RWPE2 (cell line): ENCODE measurements around the gene LGR4.
A peak's percentile ranks its signal among the peaks of the same experiment; 100 is the strongest.

Experiments
- ATAC-seq: fragments of 200-7000 bp; cut with Tn5 transposase; 3 replicates; pipeline ENCODE4 v1.9.1; 2021; ENCODE audit warnings: low read depth
- DNase-seq: peaks from one replicate; pipeline ENCODE4 v3.0.0-alpha.2; 2020; ENCODE audit warnings: low spot score
- H3K27ac ChIP-seq: fragments of 450-650 bp; 2 replicates; pipeline ENCODE4 v1.5.1; 2017; ENCODE audit warnings: mild to moderate bottlenecking; ENCODE audit not compliant: poor library complexity, severe bottlenecking
- H3K27me3 ChIP-seq: fragments of 250-450 bp; sonication (Bioruptor Pico); 2 replicates; pipeline ENCODE4 v1.5.1; 2021; ENCODE audit warnings: mild to moderate bottlenecking, moderate library complexity; ENCODE audit not compliant: insufficient read depth, poor library complexity, severe bottlenecking
- H3K36me3 ChIP-seq: fragments of 250-450 bp; sonication (Bioruptor Pico); 2 replicates; pipeline ENCODE4 v1.5.1; 2020; ENCODE audit warnings: low read depth, mild to moderate bottlenecking, moderate library complexity
- H3K4me1 ChIP-seq: fragments of 250-450 bp; sonication (Bioruptor Pico); 2 replicates; pipeline ENCODE4 v1.5.1; 2021; ENCODE audit warnings: mild to moderate bottlenecking, moderate library complexity; ENCODE audit not compliant: insufficient read depth, poor library complexity, severe bottlenecking
- H3K4me3 ChIP-seq: fragments of 250-450 bp; sonication (Bioruptor Pico); 2 replicates; pipeline ENCODE4 v1.5.1; 2021; ENCODE audit warnings: mild to moderate bottlenecking, moderate library complexity; ENCODE audit not compliant: severe bottlenecking
- H3K9me3 ChIP-seq: fragments of 250-450 bp; sonication (Bioruptor Pico); 2 replicates; pipeline ENCODE4 v1.5.1; 2021; ENCODE audit warnings: mild to moderate bottlenecking, moderate library complexity; ENCODE audit not compliant: severe bottlenecking
- TF ChIP-seq, protein P1 (sequence below): fragments of 450-650 bp; IDR thresholded peaks from one replicate; pipeline ENCODE4 v1.5.1; 2017; ENCODE audit warnings: mild to moderate bottlenecking, moderate library complexity; ENCODE audit not compliant: poor library complexity, severe bottlenecking

Gene LGR4

DNA sequence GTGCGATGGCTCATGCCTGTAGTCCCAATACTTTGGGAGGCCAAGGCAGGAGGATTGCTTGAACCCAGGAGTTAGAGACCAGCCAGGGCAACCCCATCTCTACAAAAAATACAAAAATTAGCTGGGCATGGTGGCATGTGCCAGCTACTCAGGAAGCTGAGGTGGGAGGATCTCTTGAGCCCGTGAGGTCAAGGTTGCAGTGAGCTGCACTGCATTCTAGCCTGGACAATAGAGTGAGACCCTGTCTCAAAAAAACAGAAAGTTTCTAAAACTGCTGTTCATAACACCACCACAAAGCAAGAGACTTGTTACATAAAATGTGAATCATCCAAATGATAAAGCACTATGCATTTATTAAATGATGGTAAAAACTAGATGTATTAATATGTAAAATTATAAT is 69.4 kb downstream of the LGR4 start:
- peaks cover 15% of the 10 kb centered on the region for H3K4me1 ChIP-seq
- ATAC-seq = no peak
- TF ChIP-seq, protein P1, sequence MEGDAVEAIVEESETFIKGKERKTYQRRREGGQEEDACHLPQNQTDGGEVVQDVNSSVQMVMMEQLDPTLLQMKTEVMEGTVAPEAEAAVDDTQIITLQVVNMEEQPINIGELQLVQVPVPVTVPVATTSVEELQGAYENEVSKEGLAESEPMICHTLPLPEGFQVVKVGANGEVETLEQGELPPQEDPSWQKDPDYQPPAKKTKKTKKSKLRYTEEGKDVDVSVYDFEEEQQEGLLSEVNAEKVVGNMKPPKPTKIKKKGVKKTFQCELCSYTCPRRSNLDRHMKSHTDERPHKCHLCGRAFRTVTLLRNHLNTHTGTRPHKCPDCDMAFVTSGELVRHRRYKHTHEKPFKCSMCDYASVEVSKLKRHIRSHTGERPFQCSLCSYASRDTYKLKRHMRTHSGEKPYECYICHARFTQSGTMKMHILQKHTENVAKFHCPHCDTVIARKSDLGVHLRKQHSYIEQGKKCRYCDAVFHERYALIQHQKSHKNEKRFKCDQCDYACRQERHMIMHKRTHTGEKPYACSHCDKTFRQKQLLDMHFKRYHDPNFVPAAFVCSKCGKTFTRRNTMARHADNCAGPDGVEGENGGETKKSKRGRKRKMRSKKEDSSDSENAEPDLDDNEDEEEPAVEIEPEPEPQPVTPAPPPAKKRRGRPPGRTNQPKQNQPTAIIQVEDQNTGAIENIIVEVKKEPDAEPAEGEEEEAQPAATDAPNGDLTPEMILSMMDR = no peak
- no peaks in the 10 kb centered on the region for H3K9me3 ChIP-seq
- no peaks in the 10 kb centered on the region for H3K27me3 ChIP-seq
- no peaks in the 10 kb centered on the region; the same call in 1 of the 2 replicates for H3K36me3 ChIP-seq
- no peak overlapping the region for H3K27ac ChIP-seq
- no peak overlapping the region for H3K4me3 ChIP-seq
- no peak for DNase-seq

DNA sequence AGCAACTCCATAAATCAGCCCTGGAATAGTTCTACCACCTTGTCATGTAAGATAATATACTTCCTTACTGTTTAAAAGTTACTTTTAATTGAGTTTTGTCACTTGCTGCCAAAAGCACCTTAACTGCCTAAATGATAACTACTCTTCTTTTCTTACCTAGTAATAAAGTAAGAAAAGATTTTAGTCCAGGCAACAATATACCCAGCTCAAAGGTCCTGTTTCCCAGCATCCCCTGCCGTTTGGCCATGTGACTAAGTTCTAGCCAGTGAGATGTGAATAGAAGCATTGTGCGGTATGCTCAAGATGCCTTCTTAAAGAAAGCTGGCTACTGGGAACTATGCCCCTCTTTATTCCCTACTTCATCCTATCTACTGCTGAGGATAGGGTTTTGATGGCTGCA is 70.1 kb downstream of the LGR4 start:
- no peaks in the 10 kb centered on the region; the same call in 1 of the 2 replicates for H3K36me3 ChIP-seq
- DNase-seq (no peak), ATAC-seq (no peak)
- H3K9me3 ChIP-seq = no peaks in the 10 kb centered on the region
- no peaks in the 10 kb centered on the region for H3K27me3 ChIP-seq
- H3K27ac ChIP-seq = peak overlapping the region; percentile 17
- TF ChIP-seq, protein P1 = no peak
- no peak overlapping the region for H3K4me3 ChIP-seq
- H3K4me1 ChIP-seq = peaks cover 15% of the 10 kb centered on the region

DNA sequence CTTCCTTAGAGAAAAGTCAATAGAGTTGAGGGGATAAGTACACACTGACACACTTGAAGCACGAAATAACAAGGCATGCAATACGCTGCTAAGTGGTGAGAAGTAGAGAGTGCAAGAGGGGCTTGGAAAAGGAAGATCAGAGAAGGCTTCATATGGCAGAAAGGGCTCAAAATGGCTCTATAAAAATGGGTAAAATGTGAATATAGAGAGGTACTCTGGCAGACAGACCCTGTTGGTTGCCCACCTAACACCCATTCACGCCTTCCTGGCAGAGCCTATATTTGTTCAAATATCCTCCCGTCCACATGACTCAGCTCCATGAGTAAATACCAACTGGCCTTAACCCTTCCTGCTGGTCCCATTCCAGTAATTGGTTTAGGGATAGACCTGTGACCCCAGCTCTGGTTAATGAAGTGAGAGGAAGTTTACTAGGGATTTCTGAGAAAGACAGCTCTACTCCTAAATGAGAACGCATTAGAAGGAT is 70.7 kb downstream of the LGR4 start:
- H3K4me3 ChIP-seq = no peak overlapping the region
- peak; percentile 78 for ATAC-seq

DNA sequence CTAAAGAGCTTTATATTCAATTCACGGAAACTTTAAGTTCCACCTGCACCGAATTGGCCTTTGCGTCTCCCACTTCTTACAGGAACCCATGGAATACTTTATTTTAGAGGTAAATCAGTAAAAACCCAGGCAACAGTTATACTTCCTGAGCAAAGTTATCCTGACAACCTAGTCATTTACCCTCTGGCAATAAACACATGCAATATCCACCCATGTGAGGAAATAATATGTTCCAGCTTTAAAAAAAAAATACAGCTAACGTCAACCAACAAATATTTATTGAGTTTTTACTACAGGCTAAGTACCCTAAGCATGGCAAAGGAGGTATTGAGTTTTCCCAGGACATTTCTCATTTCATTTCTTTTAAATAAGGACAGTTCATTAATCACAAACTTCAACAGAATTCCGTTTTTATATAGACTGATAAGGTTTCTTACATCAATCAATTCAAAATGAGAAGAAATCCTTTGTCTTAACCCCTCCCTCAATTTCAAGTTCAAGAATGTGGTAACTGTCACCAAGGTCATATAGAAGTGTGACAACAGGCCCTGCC is 71.2 kb downstream of the LGR4 start:
- DNase-seq (no peak), ATAC-seq (0 out of 3 replicates have a peak, but pooled peaks have one; percentile 12)
- Histone ChIP-seq H3K36me3 (no peaks in the 10 kb centered on the region; the same call in 1 of the 2 replicates), H3K27ac (peak overlapping the region; percentile 17), H3K9me3 (no peaks in the 10 kb centered on the region), H3K27me3 (no peaks in the 10 kb centered on the region), H3K4me1 (peaks cover 15% of the 10 kb centered on the region), H3K4me3 (no peak overlapping the region)
- TF ChIP-seq, protein P1 = no peak

More for the DNA sequence above, 70.7 kb downstream of the LGR4 start:
- peak overlapping the region; percentile 17 for H3K27ac ChIP-seq
- no peaks in the 10 kb centered on the region for H3K9me3 ChIP-seq
- no peaks in the 10 kb centered on the region; the same call in 1 of the 2 replicates for H3K36me3 ChIP-seq
- H3K27me3 ChIP-seq = no peaks in the 10 kb centered on the region
- H3K4me1 ChIP-seq = peaks cover 15% of the 10 kb centered on the region
- TF ChIP-seq, protein P1 = no peak
- DNase-seq = no peak

DNA sequence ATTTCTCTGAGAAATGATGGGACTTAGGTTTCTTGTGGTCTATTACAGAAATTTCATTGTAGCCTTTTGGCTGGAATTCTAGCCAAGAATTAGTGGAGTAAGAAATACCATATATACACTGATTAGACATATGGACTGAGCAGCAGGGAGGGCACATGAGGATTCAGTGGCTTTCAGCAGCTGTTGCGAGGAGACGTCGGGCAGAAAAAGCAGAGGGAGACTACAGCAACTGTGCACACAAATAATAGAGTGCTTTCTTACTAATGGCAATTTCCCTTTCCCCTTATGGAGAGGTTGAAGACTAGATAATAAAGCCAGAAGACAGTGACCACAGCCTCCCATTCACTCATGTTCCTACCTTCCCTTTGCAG is 74.2 kb downstream of the LGR4 start:
- no peak for DNase-seq
- Histone ChIP-seq H3K27me3 (no peaks in the 10 kb centered on the region), H3K4me3 (no peak overlapping the region), H3K27ac (no peak overlapping the region), H3K36me3 (no peaks in the 10 kb centered on the region; the same call in 1 of the 2 replicates), H3K9me3 (no peaks in the 10 kb centered on the region), H3K4me1 (peaks cover 25% of the 10 kb centered on the region)
- ATAC-seq = no peak
- TF ChIP-seq, protein P1 = no peak
